ENCODE measurements around the gene LGALS3.

The LGALS3 gene

DNA sequence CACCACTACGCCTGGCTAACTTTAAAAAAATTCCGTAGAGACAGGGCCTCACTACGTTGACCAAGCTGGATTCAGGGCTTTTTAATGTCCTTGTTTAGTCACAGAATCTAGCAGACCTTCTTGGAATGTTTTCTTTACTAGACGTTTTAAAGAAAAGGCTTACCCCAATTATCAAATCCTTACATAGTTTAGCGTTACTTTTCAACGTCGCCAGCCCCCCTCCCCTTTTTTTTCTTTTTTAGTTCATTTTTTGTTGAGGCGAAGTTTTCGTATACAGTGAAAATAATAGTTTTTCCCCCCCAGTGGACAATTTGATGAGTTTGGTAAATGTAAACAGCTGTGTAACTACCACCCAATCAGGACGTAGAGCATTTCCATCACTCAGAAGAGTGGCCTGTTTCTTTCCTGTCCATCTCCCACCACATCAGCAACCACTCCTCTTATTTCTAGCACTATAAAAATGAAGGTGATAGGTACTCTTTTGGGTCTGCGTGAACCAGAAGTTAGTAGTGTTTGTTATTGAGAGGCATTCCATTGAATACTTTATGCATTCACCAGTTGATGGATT is 63.1 kb downstream of the LGALS3 start:
- DNase-seq: no peak

DNA sequence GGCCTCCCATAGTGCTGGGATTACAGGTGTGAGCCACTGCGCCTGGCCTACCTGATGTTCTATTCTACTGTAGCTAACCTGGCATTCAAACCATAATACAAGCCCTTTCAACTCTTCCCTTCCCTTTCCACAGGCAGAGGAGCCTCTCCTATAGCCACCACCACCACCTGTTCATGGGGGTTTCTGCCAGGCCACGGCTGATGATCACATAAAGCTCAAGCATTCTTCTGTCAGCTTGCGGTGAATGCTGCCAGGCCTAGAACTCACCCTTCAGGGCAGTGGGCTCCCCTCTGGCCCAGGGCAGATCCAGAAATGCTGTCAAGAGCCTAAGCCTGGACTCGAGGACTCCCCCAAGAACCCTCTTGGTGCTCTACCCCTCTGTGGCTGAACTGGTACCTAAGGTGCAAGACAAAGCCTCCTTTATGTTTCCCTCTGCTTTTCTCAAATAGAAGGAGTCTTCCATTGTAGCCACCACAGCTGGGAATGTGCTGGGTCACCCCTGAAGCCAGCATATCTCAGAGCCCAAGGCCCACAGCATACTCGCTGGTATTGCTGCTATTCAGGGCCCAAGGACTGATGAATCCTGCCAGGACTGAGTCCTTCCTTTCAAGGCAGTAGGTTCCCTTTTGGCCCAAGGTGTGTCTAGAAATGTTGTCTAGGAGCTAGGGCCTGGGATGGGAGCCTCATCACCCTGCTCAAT is 65.8 kb downstream of the LGALS3 start:
- DNase-seq: no peak

All from retina (tissue), 1 donor.